IPS-18a (cell line): ENCODE results near the gene LDLRAD4.
"Not testable (repeated sequence)": the region's sequence is repeated elsewhere in the genome, so short reads cannot be mapped to it uniquely, and the experiment has no call there.

Experiments used
- H3K27ac ChIP-seq: one replicate; pipeline ENCODE4 v1.5.1; 2013; ENCODE audit warnings: low read length
- H3K27me3 ChIP-seq: one replicate; pipeline ENCODE4 v1.6.1; 2013; ENCODE audit warnings: mild to moderate bottlenecking, low read length; ENCODE audit not compliant: control insufficient read depth, insufficient read depth
- H3K36me3 ChIP-seq: one replicate; pipeline ENCODE4 v1.6.1; 2013; ENCODE audit warnings: low read depth, low read length; ENCODE audit not compliant: control insufficient read depth
- H3K4me1 ChIP-seq: one replicate; pipeline ENCODE4 v1.6.1; 2013; ENCODE audit warnings: low read depth, low read length; ENCODE audit not compliant: control insufficient read depth
- H3K4me3 ChIP-seq: one replicate; pipeline ENCODE4 v1.5.1; 2013; ENCODE audit warnings: low read length
- H3K9ac ChIP-seq: one replicate; pipeline ENCODE4 v1.6.1; 2013; ENCODE audit warnings: mild to moderate bottlenecking, low read length, moderate library complexity
- H3K9me3 ChIP-seq: one replicate; pipeline ENCODE4 v1.6.1; 2013; ENCODE audit warnings: low read depth, low read length; ENCODE audit not compliant: control insufficient read depth

The LDLRAD4 gene

GRCh38 chr18:13338318-13338717, 119.8 kb downstream of the LDLRAD4 start:
- peaks cover 4% of the 10 kb centered on the region for H3K4me1 ChIP-seq
- H3K9ac ChIP-seq, result no peak overlapping the region
- H3K27me3 ChIP-seq, result no peaks in the 10 kb centered on the region
- no peaks in the 10 kb centered on the region for H3K36me3 ChIP-seq
- no peaks in the 10 kb centered on the region for H3K9me3 ChIP-seq
- no peak overlapping the region for H3K4me3 ChIP-seq
- no peak overlapping the region for H3K27ac ChIP-seq

- Histone ChIP-seq H3K36me3 (no peaks in the 10 kb centered on the region), H3K9me3 (no peaks in the 10 kb centered on the region), H3K27me3 (no peaks in the 10 kb centered on the region), H3K9ac (no peak overlapping the region), H3K4me1 (peaks cover 4% of the 10 kb centered on the region), H3K27ac (no peak overlapping the region), H3K4me3 (no peak overlapping the region)
Measured at GRCh38 chr18:13339653-13340052, 121.1 kb downstream of the LDLRAD4 start.

GRCh38 chr18:13346449-13346848, 127.9 kb downstream of the LDLRAD4 start:
- H3K9ac ChIP-seq, H3K36me3 ChIP-seq, H3K4me3 ChIP-seq, H3K4me1 ChIP-seq, H3K27me3 ChIP-seq, H3K27ac ChIP-seq, H3K9me3 ChIP-seq: not testable (repeated sequence)

DNA sequence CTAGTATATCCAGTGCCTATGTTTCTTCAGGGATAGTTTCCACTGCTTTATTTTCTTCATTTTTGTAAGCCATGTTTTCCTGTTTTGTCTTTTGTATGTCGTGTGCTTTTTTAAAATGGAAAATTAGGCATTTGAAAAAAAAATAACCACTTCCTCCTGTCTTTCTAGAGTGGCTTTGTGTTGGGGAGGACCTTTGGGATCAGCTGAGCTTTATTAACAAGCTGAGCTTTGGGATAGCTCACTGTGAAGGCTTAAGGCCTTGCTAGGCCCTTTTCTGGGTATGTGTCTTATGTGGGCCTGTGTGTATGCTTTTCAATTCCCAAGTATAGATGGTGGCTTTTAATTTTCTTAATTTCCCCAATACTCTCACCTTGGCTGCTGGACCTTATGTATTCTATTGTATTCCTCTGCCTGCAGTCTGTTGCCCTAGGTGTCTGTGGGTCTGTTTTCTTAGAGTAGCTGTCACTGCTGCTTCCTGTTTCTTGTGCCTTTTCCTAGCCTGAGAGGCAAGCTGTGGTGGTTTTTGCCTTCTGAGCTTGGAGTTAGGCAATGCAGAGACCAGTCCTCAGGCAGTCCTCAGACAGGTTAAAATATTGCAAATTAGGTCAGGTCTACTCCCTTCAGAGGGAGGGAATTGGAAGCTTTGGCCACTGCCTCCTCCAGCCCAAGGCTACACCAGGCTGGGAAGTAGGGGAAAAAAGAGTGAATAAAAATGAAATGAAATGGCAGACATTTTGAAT, 134.7 kb downstream of the LDLRAD4 start:
- Histone ChIP-seq H3K9ac (no peak overlapping the region), H3K4me3 (no peak overlapping the region), H3K9me3 (no peaks in the 10 kb centered on the region), H3K36me3 (no peaks in the 10 kb centered on the region), H3K4me1 (no peaks in the 10 kb centered on the region), H3K27ac (no peak overlapping the region), H3K27me3 (no peaks in the 10 kb centered on the region)

GRCh38 chr18:13354402-13354801, 135.8 kb downstream of the LDLRAD4 start:
- Histone ChIP-seq H3K27ac (no peak overlapping the region), H3K9me3 (no peaks in the 10 kb centered on the region), H3K9ac (no peak overlapping the region), H3K27me3 (no peaks in the 10 kb centered on the region), H3K36me3 (no peaks in the 10 kb centered on the region), H3K4me1 (no peaks in the 10 kb centered on the region), H3K4me3 (no peak overlapping the region)

DNA sequence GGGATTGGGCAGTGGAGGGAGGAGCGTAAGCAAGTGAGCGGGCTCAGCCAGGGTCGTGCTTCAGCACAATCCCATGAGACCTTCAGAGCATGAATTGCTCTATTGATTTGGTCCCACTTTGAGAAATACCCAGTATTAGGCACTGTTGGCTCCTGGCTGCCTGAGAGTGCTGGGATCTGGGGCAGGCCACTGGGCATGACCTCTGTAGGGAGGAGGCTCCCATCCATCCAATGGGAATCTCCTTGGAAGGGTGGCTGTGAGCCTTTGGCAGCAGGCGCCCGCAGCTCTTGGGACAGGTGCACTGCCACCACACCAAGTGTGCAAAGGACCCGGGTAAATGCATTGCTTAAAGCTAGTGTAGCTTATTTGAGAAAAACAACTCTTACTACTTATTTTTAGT, 137.5 kb downstream of the LDLRAD4 start:
- H3K9me3 ChIP-seq, result no peaks in the 10 kb centered on the region
- no peaks in the 10 kb centered on the region for H3K36me3 ChIP-seq
- H3K27ac ChIP-seq, result no peak overlapping the region
- no peaks in the 10 kb centered on the region for H3K27me3 ChIP-seq
- no peaks in the 10 kb centered on the region for H3K4me1 ChIP-seq
- no peak overlapping the region for H3K9ac ChIP-seq
- H3K4me3 ChIP-seq, result no peak overlapping the region

GRCh38 chr18:13357289-13357688, 138.7 kb downstream of the LDLRAD4 start:
- Histone ChIP-seq H3K4me3 (no peak overlapping the region), H3K27me3 (no peaks in the 10 kb centered on the region), H3K36me3 (no peaks in the 10 kb centered on the region), H3K9ac (no peak overlapping the region), H3K27ac (no peak overlapping the region), H3K9me3 (no peaks in the 10 kb centered on the region), H3K4me1 (no peaks in the 10 kb centered on the region)

DNA sequence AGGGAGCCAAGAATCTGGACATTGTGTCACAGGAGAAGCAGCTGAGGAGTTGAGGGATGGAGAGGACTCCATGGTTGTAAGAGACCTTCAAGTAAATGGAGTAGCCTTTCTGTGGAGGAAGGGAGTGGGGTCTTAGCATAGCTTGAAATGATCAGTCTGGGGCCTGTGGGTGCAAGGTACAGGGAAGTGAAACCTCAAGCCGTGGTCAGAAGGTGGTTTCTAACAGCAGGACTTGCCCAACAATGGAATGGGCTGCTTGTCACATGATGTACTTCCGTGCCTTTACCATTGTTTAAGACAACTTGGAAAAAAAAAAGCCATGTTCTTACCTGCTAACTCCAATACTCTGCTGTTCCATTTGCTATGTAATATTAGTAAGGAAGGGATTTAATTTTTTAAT, 140.7 kb downstream of the LDLRAD4 start:
- H3K27me3 ChIP-seq, result no peaks in the 10 kb centered on the region
- H3K9me3 ChIP-seq, result no peaks in the 10 kb centered on the region
- H3K9ac ChIP-seq, result no peak overlapping the region

GRCh38 chr18:13361431-13361830, 142.9 kb downstream of the LDLRAD4 start:
- Histone ChIP-seq H3K9me3 (no peaks in the 10 kb centered on the region), H3K4me1 (peaks cover under 1% of the 10 kb centered on the region)

More for the DNA sequence above, 140.7 kb downstream of the LDLRAD4 start:
- Histone ChIP-seq H3K36me3 (no peaks in the 10 kb centered on the region), H3K4me3 (no peak overlapping the region), H3K27ac (no peak overlapping the region), H3K4me1 (no peaks in the 10 kb centered on the region)

DNA sequence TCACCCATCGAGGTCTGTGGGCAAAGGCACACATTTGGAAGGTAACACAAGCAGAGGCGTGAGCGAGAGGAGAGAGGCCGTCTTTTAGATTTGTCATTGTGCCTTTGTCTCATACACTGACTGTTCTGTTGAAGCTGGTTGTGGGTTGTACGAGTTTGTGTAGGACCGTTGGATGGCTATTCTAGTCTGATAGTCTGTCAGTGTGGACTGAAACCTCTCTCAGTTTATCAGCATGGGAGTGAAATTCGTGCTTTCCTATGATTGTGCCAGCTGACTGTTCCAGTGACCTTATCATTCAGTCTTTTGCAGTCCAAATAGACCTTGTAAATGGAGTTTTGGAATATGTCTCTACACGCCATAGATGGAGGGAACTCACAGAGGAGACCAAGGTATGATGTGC, 143.5 kb downstream of the LDLRAD4 start:
- Histone ChIP-seq H3K4me1 (peaks cover 5% of the 10 kb centered on the region), H3K9me3 (no peaks in the 10 kb centered on the region), H3K36me3 (no peaks in the 10 kb centered on the region), H3K4me3 (no peak overlapping the region), H3K9ac (no peak overlapping the region), H3K27me3 (no peaks in the 10 kb centered on the region), H3K27ac (no peak overlapping the region)

More at GRCh38 chr18:13361431-13361830, 142.9 kb downstream of the LDLRAD4 start:
- Histone ChIP-seq H3K27ac (no peak overlapping the region), H3K4me3 (no peak overlapping the region), H3K9ac (no peak overlapping the region), H3K27me3 (no peaks in the 10 kb centered on the region), H3K36me3 (no peaks in the 10 kb centered on the region)

- H3K27me3 ChIP-seq, result no peaks in the 10 kb centered on the region
- no peak overlapping the region for H3K9ac ChIP-seq
- no peak overlapping the region for H3K4me3 ChIP-seq
- H3K9me3 ChIP-seq, result no peaks in the 10 kb centered on the region
- H3K27ac ChIP-seq, result no peak overlapping the region
- H3K4me1 ChIP-seq, result peaks cover 5% of the 10 kb centered on the region
- H3K36me3 ChIP-seq, result no peaks in the 10 kb centered on the region
Measured at GRCh38 chr18:13362607-13363006, 144.0 kb downstream of the LDLRAD4 start.

DNA sequence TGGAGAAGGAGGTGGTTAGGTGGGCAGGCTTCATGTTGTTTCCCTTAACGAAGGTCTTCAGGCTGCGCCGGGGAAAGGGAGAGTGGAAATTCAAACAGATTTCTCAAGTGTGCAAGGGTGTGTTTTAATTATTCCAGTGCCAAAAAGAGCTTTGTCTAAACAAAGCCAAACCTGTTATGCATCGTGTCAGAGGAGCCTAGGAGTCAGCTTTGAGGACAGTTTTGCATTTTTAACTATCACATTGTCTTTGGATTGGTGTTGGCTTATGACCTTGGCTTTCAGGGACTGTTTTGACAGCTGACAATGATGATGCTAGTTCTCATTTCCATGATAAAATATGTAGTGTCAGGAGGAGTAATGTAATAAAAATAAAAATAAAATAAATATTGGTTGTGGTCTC, 144.8 kb downstream of the LDLRAD4 start:
- H3K4me1 ChIP-seq, result peaks cover 5% of the 10 kb centered on the region
- no peaks in the 10 kb centered on the region for H3K27me3 ChIP-seq
- no peaks in the 10 kb centered on the region for H3K36me3 ChIP-seq
- no peak overlapping the region for H3K9ac ChIP-seq
- H3K4me3 ChIP-seq, result no peak overlapping the region
- H3K9me3 ChIP-seq, result no peaks in the 10 kb centered on the region
- no peak overlapping the region for H3K27ac ChIP-seq
